Loucy (cell line): Measurements from ENCODE around the gene TBKBP1.

Experiments
- EZH2phosphoT487 ChIP-seq: fragments of 200-600 bp; IDR thresholded peaks from 2 replicates; pipeline ENCODE4 v1.6.1; 2018; ENCODE audit warnings: antibody characterized with exemption, mild to moderate bottlenecking, moderate library complexity, borderline replicate concordance
- TF ChIP-seq, protein P1 (sequence below): fragments of 200-600 bp; sonication (generic); conservative IDR thresholded peaks from 2 replicates; pipeline ENCODE4 v1.5.1; 2014; ENCODE audit warnings: mild to moderate bottlenecking, antibody characterized with exemption, low read length

DNA sequence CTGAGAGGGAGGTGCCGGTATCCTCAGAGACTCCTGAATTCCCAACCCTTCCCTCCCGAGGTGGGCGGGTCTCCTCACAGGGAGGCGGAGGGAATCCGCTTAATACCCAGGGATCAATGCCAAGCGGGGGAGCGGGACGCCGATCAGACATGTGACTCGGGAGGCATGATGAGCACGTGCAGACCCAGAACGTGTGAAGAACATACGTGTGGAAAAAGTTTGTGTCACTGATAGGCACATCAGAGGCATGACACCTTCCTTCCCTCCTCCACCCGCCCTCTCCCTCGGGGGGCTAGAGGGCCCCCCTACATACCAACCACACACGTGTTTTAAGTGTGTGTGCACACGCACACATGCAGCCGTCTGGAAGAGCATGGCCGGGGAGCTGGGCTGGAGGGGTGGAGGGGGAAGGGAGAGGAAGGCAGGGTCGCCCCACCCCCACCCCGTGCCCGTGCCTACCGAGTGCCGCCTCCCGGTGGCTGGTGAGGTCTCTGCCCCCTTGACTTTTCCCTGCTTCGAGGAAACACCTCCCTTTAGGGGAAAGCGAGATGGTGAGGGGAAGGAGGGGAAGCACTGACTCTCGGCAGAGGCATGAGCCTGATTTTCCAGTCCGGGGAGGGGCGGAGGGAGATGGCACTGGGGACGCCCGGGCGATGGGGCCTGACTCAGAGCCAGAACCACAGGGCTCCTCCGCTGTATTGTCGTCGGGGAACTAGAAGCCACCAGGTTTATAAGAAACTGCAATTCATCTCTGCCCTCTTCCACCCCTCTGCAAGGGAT is 27.0 kb downstream of the TBKBP1 start:
- TF ChIP-seq, protein P1, sequence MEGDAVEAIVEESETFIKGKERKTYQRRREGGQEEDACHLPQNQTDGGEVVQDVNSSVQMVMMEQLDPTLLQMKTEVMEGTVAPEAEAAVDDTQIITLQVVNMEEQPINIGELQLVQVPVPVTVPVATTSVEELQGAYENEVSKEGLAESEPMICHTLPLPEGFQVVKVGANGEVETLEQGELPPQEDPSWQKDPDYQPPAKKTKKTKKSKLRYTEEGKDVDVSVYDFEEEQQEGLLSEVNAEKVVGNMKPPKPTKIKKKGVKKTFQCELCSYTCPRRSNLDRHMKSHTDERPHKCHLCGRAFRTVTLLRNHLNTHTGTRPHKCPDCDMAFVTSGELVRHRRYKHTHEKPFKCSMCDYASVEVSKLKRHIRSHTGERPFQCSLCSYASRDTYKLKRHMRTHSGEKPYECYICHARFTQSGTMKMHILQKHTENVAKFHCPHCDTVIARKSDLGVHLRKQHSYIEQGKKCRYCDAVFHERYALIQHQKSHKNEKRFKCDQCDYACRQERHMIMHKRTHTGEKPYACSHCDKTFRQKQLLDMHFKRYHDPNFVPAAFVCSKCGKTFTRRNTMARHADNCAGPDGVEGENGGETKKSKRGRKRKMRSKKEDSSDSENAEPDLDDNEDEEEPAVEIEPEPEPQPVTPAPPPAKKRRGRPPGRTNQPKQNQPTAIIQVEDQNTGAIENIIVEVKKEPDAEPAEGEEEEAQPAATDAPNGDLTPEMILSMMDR, result peak; percentile 46
- TF ChIP-seq EZH2phosphoT487, result no peak
